Measurements from ENCODE around the gene OSTC.
"Not testable (repeated sequence)": the region's sequence is repeated elsewhere in the genome, so short reads cannot be mapped to it uniquely, and the experiment has no call there.

The OSTC gene

GRCh38 chr4:108649863-108650211 lies 562 bp upstream of the OSTC start:
- DNase-seq, result no peak

GRCh38 chr4:108651014-108651791 lies 804 bp downstream of the OSTC start:
- DNase-seq, result peak; percentile 53 to 61

GRCh38 chr4:108662629-108663028 lies 12.2 kb downstream of the OSTC start:
- no peak for DNase-seq

GRCh38 chr4:108674356-108674977 lies 24.1 kb downstream of the OSTC start:
- DNase-seq, result no peak

GRCh38 chr4:108681321-108681809 lies 31.0 kb downstream of the OSTC start:
- DNase-seq, result no peak

GRCh38 chr4:108683479-108683878 lies 33.1 kb downstream of the OSTC start:
- peak in 1 of 2 donors; percentile 3 for DNase-seq

GRCh38 chr4:108685036-108685686 lies 34.8 kb downstream of the OSTC start:
- no peak for DNase-seq

GRCh38 chr4:108690738-108691137 lies 40.3 kb downstream of the OSTC start:
- DNase-seq, result no peak

- DNase-seq, result no peak
Observed at GRCh38 chr4:108693211-108693610, 42.8 kb downstream of the OSTC start.

GRCh38 chr4:108693819-108694218 lies 43.4 kb downstream of the OSTC start:
- no peak for DNase-seq

- no peak for DNase-seq
Observed at GRCh38 chr4:108694423-108694822, 44.0 kb downstream of the OSTC start.

GRCh38 chr4:108695062-108695461 lies 44.7 kb downstream of the OSTC start:
- DNase-seq, result no peak

- DNase-seq, result no peak
Observed at GRCh38 chr4:108696160-108696559, 45.8 kb downstream of the OSTC start.

GRCh38 chr4:108700081-108700757 lies 49.8 kb downstream of the OSTC start:
- no peak for DNase-seq

GRCh38 chr4:108702960-108703359 lies 52.6 kb downstream of the OSTC start:
- DNase-seq, result no peak

GRCh38 chr4:108703370-108703769 lies 53.0 kb downstream of the OSTC start:
- no peak for DNase-seq

- DNase-seq, result no peak
Observed at GRCh38 chr4:108703966-108704365, 53.6 kb downstream of the OSTC start.

- DNase-seq, result no peak
Observed at GRCh38 chr4:108706289-108706688, 55.9 kb downstream of the OSTC start.

- no peak for DNase-seq
Observed at GRCh38 chr4:108709234-108709633, 58.8 kb downstream of the OSTC start.

- DNase-seq, result no peak
Observed at GRCh38 chr4:108709722-108710121, 59.3 kb downstream of the OSTC start.

- not testable (repeated sequence) for DNase-seq
Observed at GRCh38 chr4:108710578-108710977, 60.2 kb downstream of the OSTC start.

GRCh38 chr4:108714880-108715279 lies 64.5 kb downstream of the OSTC start:
- no peak for DNase-seq

- DNase-seq, result no peak
Observed at GRCh38 chr4:108716340-108716739, 65.9 kb downstream of the OSTC start.

All from inflammatory macrophage treated with lipopolysaccharide for 1 hour (primary cell).